ENCODE measurements around the gene R3HDM1.

DNA sequence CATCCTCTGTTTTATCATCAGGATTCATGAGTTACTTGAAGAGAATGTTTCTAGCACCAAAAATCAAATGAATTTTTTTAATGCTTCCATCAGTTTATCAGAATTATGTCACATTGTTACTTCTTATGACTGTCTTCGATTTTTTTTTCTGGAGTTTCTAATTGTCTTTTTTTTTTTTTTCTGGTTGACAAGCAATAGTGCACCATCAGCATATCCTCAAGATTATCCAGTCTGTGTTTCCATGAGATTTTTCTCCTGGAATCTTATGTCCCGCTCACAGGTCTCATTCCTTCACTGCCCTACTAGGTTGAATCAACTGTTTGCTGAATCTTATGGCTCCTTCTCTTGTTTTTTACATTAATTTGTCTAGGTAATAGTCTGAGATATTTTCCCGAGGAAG is 16.0 kb downstream of the R3HDM1 start:
- TF ChIP-seq CTCF (conservative IDR thresholded peaks at IDR 0.05 in 1 of 2, IDR thresholded peaks at IDR 0.05 in 1 of 2; ENCODE audit: low read depth in 1 of 2, low read length in 2 of 2): no peak
- no peak for TF ChIP-seq EZH2 (IDR thresholded peaks at IDR 0.05; ENCODE audit: low read length, missing control alignments)
